ENCODE measurements around the gene COPS9.

COPS9 gene

DNA sequence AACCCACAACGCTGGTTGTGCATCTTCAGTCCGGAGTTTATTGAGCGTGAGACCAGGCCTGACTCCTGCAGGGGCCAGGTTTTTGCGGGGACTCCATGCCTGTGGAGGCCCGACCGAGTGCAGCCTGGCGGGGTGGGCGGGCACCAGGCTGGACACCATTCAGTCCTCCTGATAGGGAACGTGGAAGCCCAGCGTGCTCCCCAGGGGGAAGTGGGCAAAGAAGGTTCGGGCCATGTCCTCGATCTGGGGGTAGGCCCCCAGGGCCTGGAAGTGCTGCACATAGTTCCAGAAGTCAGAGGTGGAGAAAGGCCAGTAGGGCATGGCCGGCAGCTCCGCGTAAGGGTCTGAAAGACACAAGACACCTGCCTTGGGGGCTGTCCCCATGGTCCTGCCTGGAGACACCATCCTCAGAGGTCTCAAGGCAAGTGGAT, 2.9 kb upstream of the COPS9 start:
- Histone ChIP-seq H3K36me3 (ENCODE audit: control insufficient read depth, insufficient read depth, low read length) (no peaks in the 10 kb centered on the region), H3K4me3 (replicated peaks; ENCODE audit: low read depth, low read length) (no peak overlapping the region), H3K27me3 (replicated peaks; ENCODE audit: control insufficient read depth, insufficient read depth, low read length) (no peaks in the 10 kb centered on the region; the same call in 1 of the 2 replicates)
- no peak for DNase-seq (ENCODE audit: extremely low read depth, insufficient read length)
- TF ChIP-seq, protein P1, sequence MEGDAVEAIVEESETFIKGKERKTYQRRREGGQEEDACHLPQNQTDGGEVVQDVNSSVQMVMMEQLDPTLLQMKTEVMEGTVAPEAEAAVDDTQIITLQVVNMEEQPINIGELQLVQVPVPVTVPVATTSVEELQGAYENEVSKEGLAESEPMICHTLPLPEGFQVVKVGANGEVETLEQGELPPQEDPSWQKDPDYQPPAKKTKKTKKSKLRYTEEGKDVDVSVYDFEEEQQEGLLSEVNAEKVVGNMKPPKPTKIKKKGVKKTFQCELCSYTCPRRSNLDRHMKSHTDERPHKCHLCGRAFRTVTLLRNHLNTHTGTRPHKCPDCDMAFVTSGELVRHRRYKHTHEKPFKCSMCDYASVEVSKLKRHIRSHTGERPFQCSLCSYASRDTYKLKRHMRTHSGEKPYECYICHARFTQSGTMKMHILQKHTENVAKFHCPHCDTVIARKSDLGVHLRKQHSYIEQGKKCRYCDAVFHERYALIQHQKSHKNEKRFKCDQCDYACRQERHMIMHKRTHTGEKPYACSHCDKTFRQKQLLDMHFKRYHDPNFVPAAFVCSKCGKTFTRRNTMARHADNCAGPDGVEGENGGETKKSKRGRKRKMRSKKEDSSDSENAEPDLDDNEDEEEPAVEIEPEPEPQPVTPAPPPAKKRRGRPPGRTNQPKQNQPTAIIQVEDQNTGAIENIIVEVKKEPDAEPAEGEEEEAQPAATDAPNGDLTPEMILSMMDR (IDR thresholded peaks at IDR 0.05; ENCODE audit: insufficient read depth, low read length, poor library complexity, severe bottlenecking): no peak

DNA sequence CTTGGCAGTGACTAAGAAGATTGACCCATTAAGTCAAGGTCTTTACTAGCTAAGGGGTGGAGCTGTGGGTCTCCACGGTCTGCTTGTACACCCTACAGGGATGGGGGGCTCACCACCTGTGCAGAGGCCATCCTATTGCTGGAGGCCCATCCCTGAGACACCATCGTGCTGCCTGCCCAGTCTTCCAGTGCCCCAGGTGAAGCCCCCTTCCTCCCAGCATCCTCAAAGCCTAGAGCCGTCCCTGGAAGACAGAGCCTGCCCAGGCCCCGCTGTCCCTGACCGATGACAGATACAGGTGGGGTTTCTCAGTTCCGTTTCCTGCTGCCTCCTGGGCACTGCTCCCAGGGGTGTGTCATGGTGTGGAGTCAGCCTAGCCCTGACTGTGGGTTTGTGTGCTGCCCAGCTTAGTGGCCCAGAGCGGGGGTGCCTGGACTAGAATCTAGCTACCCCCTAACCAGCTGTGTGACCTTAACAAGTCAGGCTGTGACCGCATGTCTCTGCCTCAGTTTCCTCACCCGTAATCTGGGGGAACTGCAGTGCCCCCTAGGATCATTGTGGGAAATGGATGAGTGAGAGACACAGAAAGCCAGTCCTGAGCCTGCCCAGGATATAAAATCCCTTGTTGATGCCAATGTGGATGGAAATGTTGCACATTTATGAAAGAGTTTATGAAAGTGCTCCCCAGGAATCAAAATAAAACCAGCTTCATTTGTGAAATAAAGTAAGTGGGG, 2.3 kb upstream of the COPS9 start:
- Histone ChIP-seq H3K27me3 (replicated peaks; ENCODE audit: control insufficient read depth, insufficient read depth, low read length) (no peaks in the 10 kb centered on the region; the same call in 1 of the 2 replicates), H3K36me3 (ENCODE audit: control insufficient read depth, insufficient read depth, low read length) (no peaks in the 10 kb centered on the region), H3K4me3 (replicated peaks; ENCODE audit: low read depth, low read length) (no peak overlapping the region)
- TF ChIP-seq, protein P1 (IDR thresholded peaks at IDR 0.05; ENCODE audit: insufficient read depth, low read length, poor library complexity, severe bottlenecking): no peak
- no peak for DNase-seq (ENCODE audit: extremely low read depth, insufficient read length)

DNA sequence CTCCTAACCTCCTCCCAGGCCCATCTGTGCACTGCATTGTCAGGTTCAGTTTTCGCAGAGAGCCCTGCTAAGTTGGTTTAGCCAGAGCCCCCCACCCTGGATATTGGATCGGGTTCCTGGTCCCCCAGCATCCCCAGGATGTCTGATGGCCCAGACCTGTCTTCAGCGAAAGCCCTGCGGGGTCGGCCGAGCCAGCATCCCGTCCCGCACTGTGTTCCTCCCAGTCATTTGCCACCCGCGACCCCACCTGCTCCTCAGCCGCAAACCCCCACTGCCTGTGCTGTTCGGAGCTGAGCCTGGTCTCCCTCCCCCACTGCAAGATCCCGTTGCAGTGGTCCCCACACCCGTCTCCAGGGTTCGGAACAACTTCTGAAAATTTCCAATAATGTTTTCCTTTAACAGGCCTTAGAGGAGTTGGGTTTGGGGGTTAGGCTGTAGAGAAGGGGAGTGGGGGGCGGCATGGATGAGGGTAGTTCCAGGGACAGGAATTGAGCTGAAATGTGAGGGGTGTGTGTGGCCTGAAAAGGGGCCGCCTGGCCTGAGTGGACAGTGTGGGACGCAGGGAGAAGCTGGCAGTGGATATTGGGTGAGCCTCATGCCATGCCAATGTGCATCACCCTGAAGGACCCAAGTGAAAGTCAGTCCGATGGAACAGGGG, 1.6 kb upstream of the COPS9 start:
- TF ChIP-seq, protein P1 (IDR thresholded peaks at IDR 0.05; ENCODE audit: insufficient read depth, low read length, poor library complexity, severe bottlenecking): no peak
- Histone ChIP-seq H3K27me3 (replicated peaks; ENCODE audit: control insufficient read depth, insufficient read depth, low read length) (no peaks in the 10 kb centered on the region; the same call in 1 of the 2 replicates), H3K36me3 (ENCODE audit: control insufficient read depth, insufficient read depth, low read length) (peaks cover 2% of the 10 kb centered on the region), H3K4me3 (replicated peaks; ENCODE audit: low read depth, low read length) (no peak overlapping the region)
- DNase-seq (ENCODE audit: extremely low read depth, insufficient read length): no peak

DNA sequence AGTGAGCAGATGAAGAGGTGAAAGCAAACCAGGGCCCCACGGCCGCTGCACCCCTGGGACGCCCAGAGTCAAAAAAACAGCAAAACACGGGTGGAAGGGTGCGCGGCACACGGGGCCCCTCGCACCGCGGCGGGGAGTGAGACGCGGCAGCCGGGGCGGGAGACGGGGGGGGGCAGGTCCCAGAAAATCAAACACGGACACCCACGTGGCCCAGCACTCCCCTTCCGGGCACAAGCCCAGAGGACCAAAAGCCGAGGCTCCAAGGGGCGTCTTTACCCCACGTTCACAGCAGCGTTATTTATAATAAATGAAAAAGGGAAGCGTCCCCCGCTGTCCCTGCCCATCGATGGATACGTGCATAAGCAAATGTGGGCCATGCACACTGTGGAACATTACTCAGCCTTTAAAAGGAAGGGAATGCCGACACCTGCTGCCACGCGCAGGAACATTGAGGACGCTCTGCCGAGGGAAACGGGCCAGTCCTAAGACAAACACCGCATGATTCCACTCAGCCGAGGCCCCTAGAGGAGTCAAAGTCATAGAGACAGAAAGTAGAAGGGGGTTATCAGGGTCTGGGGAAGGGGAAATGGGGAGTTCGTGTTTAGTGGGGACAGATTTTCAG, 677 bp upstream of the COPS9 start:
- TF ChIP-seq, protein P1 (IDR thresholded peaks at IDR 0.05; ENCODE audit: insufficient read depth, low read length, poor library complexity, severe bottlenecking): no peak
- Histone ChIP-seq H3K4me3 (replicated peaks; ENCODE audit: low read depth, low read length) (peak overlapping the region; percentile 92), H3K27me3 (replicated peaks; ENCODE audit: control insufficient read depth, insufficient read depth, low read length) (no peaks in the 10 kb centered on the region; the same call in 1 of the 2 replicates), H3K36me3 (ENCODE audit: control insufficient read depth, insufficient read depth, low read length) (peaks cover 10% of the 10 kb centered on the region)
- no peak for DNase-seq (ENCODE audit: extremely low read depth, insufficient read length)

DNA sequence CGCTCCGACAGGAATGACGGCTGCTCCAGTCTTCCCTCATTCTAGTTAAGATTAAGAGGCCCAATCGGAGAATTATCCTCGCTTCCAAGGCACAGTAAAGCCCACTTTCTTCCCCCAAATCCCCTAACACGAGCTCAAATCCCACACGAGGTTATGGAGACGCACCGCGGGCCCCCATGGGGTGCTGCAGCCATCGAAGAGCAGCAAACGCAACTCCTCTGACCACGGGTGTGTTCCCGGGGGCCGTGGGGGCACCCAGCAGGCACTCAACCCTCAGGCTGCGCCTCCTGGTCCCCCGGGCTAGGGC, 446 bp downstream of the COPS9 start:
- H3K36me3 ChIP-seq (ENCODE audit: control insufficient read depth, insufficient read depth, low read length): peaks cover 15% of the 10 kb centered on the region
- TF ChIP-seq, protein P1 (IDR thresholded peaks at IDR 0.05; ENCODE audit: insufficient read depth, low read length, poor library complexity, severe bottlenecking): no peak
- peak overlapping the region; percentile 92 for H3K4me3 ChIP-seq (replicated peaks; ENCODE audit: low read depth, low read length)
- no peak for DNase-seq (ENCODE audit: extremely low read depth, insufficient read length)
- H3K27me3 ChIP-seq (replicated peaks; ENCODE audit: control insufficient read depth, insufficient read depth, low read length): no peaks in the 10 kb centered on the region; the same call in 1 of the 2 replicates
